A673 (cell line): ENCODE measurements around the gene MCUR1.
"Not testable (repeated sequence)": the region's sequence is repeated elsewhere in the genome, so short reads cannot be mapped to it uniquely, and the experiment has no call there.

ENCODE experiments used
- CTCF ChIP-seq: fragments of 300-800, 200-600 bp; sonication (generic); conservative IDR thresholded peaks from 2 replicates; pipeline ENCODE4 v1.5.1; 2017; ENCODE audit warnings: low read depth, mild to moderate bottlenecking, antibody characterized with exemption, low read length, moderate library complexity, mixed read lengths
- EZH2 ChIP-seq: fragments of 200-600 bp; sonication (generic); IDR thresholded peaks from 2 replicates; pipeline ENCODE4 v1.6.1; 2017; ENCODE audit warnings: borderline replicate concordance, low read depth, mild to moderate bottlenecking, mixed read lengths, antibody characterized with exemption, low read length; ENCODE audit not compliant: poor library complexity, severe bottlenecking

- not testable (repeated sequence) for TF ChIP-seq CTCF, EZH2
Measured at GRCh38 chr6:13780162-13780561, 34.2 kb downstream of the MCUR1 start.
